ENCODE data around the gene MSANTD7. TPM values are rescaled to one million over a fixed set of nuclear protein-coding genes. Genes with fewer than 3 reads are reported as not detected.

Gene MSANTD7
- total and polyA plus RNA-seq, 2 of the 13 experiments (the other 11 are each of a cell fraction or from before 2014, with no cell fraction given), result 3.7 to 16.7 TPM

DNA sequence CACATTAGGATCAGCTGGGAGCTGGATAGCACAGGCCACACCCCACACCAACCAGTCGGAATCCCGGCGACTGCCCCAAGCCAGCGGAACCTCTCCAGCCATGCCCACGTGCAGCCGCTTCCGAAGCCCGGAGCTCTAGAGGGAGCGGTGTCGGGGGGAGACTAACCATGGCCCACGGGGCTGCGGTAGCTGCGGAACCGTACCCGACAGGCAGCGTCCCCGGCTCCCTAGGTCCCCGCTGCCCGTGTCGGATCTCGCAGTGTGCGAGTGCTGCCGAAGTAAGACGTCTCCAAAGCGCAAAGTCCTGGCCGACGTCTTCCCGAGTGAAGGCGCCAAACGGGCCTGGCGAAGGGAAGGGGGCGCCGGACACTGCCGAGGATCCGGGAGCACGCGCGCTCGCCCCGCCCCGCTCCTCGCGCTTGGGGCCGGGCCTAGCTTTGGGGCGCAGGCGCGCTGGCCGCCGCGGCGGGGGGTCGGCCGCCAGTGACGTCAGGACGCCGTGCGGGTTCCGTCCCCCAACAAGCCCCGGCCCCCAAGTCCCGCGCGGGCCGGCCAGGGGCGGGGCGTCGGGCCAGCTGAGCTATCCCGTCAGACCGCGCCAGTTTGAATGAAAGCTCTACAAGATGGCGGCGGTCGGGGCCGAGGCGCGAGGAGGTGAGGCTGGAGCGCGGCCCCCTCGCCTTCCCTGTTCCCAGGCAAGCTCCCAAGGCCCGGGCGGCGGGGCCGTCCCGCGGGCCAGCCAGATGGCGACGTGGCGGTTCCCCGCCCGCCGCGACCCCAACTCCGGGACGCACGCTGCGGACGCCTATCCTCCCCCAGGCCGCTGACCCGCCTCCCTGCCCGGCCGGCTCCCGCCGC lies 40.4 kb downstream of the MSANTD7 start, which contains the start of gene SUV39H2 (continued):
- TF ChIP-seq, protein P1, sequence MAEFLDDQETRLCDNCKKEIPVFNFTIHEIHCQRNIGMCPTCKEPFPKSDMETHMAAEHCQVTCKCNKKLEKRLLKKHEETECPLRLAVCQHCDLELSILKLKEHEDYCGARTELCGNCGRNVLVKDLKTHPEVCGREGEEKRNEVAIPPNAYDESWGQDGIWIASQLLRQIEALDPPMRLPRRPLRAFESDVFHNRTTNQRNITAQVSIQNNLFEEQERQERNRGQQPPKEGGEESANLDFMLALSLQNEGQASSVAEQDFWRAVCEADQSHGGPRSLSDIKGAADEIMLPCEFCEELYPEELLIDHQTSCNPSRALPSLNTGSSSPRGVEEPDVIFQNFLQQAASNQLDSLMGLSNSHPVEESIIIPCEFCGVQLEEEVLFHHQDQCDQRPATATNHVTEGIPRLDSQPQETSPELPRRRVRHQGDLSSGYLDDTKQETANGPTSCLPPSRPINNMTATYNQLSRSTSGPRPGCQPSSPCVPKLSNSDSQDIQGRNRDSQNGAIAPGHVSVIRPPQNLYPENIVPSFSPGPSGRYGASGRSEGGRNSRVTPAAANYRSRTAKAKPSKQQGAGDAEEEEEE (CRISPR knock-in tag; IDR thresholded peaks at IDR 0.05; ENCODE audit: borderline replicate concordance), result no peak; the same call in 1 of the 2 replicates
- TF ChIP-seq ZNF766 (CRISPR knock-in tag; IDR thresholded peaks at IDR 0.05; ENCODE audit: borderline replicate concordance) (peak; percentile 56), NFYC (CRISPR knock-in tag; IDR thresholded peaks at IDR 0.05) (peak; percentile 58), THAP11 (CRISPR knock-in tag; IDR thresholded peaks at IDR 0.05) (peak; percentile 51; the same call in 1 of the 2 replicates), SMARCC2 (IDR thresholded peaks at IDR 0.05) (no peak), ELF1 (CRISPR knock-in tag; IDR thresholded peaks at IDR 0.05) (0 out of 2 replicates have a peak, but pooled peaks have one; percentile 50), ZNF431 (CRISPR knock-in tag; IDR thresholded peaks at IDR 0.05; ENCODE audit: borderline replicate concordance, low read depth) (peak; percentile 56), ZNF607 (CRISPR knock-in tag; IDR thresholded peaks at IDR 0.05; ENCODE audit: borderline replicate concordance) (0 out of 2 replicates have a peak, but pooled peaks have one; percentile 21)
- TF ChIP-seq, protein P2, sequence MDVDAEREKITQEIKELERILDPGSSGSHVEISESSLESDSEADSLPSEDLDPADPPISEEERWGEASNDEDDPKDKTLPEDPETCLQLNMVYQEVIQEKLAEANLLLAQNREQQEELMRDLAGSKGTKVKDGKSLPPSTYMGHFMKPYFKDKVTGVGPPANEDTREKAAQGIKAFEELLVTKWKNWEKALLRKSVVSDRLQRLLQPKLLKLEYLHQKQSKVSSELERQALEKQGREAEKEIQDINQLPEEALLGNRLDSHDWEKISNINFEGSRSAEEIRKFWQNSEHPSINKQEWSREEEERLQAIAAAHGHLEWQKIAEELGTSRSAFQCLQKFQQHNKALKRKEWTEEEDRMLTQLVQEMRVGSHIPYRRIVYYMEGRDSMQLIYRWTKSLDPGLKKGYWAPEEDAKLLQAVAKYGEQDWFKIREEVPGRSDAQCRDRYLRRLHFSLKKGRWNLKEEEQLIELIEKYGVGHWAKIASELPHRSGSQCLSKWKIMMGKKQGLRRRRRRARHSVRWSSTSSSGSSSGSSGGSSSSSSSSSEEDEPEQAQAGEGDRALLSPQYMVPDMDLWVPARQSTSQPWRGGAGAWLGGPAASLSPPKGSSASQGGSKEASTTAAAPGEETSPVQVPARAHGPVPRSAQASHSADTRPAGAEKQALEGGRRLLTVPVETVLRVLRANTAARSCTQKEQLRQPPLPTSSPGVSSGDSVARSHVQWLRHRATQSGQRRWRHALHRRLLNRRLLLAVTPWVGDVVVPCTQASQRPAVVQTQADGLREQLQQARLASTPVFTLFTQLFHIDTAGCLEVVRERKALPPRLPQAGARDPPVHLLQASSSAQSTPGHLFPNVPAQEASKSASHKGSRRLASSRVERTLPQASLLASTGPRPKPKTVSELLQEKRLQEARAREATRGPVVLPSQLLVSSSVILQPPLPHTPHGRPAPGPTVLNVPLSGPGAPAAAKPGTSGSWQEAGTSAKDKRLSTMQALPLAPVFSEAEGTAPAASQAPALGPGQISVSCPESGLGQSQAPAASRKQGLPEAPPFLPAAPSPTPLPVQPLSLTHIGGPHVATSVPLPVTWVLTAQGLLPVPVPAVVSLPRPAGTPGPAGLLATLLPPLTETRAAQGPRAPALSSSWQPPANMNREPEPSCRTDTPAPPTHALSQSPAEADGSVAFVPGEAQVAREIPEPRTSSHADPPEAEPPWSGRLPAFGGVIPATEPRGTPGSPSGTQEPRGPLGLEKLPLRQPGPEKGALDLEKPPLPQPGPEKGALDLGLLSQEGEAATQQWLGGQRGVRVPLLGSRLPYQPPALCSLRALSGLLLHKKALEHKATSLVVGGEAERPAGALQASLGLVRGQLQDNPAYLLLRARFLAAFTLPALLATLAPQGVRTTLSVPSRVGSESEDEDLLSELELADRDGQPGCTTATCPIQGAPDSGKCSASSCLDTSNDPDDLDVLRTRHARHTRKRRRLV (CRISPR knock-in tag; IDR thresholded peaks at IDR 0.05), result peak; percentile 78
- TF ChIP-seq, protein P3, sequence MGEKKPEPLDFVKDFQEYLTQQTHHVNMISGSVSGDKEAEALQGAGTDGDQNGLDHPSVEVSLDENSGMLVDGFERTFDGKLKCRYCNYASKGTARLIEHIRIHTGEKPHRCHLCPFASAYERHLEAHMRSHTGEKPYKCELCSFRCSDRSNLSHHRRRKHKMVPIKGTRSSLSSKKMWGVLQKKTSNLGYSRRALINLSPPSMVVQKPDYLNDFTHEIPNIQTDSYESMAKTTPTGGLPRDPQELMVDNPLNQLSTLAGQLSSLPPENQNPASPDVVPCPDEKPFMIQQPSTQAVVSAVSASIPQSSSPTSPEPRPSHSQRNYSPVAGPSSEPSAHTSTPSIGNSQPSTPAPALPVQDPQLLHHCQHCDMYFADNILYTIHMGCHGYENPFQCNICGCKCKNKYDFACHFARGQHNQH (CRISPR knock-in tag; IDR thresholded peaks at IDR 0.05), result peak; percentile 68
- TF ChIP-seq, protein P4, sequence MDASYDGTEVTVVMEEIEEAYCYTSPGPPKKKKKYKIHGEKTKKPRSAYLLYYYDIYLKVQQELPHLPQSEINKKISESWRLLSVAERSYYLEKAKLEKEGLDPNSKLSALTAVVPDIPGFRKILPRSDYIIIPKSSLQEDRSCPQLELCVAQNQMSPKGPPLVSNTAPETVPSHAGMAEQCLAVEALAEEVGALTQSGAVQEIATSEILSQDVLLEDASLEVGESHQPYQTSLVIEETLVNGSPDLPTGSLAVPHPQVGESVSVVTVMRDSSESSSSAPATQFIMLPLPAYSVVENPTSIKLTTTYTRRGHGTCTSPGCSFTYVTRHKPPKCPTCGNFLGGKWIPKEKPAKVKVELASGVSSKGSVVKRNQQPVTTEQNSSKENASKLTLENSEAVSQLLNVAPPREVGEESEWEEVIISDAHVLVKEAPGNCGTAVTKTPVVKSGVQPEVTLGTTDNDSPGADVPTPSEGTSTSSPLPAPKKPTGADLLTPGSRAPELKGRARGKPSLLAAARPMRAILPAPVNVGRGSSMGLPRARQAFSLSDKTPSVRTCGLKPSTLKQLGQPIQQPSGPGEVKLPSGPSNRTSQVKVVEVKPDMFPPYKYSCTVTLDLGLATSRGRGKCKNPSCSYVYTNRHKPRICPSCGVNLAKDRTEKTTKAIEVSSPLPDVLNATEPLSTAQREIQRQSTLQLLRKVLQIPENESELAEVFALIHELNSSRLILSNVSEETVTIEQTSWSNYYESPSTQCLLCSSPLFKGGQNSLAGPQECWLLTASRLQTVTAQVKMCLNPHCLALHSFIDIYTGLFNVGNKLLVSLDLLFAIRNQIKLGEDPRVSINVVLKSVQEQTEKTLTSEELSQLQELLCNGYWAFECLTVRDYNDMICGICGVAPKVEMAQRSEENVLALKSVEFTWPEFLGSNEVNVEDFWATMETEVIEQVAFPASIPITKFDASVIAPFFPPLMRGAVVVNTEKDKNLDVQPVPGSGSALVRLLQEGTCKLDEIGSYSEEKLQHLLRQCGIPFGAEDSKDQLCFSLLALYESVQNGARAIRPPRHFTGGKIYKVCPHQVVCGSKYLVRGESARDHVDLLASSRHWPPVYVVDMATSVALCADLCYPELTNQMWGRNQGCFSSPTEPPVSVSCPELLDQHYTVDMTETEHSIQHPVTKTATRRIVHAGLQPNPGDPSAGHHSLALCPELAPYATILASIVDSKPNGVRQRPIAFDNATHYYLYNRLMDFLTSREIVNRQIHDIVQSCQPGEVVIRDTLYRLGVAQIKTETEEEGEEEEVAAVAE (CRISPR knock-in tag; IDR thresholded peaks at IDR 0.05; ENCODE audit: borderline replicate concordance), result peak; percentile 82; the same call in 1 of the 2 replicates
